Activated CD8-positive, alpha-beta memory T cell treated with anti-CD3 and anti-CD28 coated beads, Interleukin-2, amount 50 U/mL, for 24 hours (primary cell): ENCODE measurements around the gene ANKRD9.

ENCODE experiments used
- DNase-seq: peaks from one replicate; pipeline ENCODE4 v3.0.0-alpha.2; 2020; ENCODE audit errors: extremely low read depth

Gene ANKRD9

DNA sequence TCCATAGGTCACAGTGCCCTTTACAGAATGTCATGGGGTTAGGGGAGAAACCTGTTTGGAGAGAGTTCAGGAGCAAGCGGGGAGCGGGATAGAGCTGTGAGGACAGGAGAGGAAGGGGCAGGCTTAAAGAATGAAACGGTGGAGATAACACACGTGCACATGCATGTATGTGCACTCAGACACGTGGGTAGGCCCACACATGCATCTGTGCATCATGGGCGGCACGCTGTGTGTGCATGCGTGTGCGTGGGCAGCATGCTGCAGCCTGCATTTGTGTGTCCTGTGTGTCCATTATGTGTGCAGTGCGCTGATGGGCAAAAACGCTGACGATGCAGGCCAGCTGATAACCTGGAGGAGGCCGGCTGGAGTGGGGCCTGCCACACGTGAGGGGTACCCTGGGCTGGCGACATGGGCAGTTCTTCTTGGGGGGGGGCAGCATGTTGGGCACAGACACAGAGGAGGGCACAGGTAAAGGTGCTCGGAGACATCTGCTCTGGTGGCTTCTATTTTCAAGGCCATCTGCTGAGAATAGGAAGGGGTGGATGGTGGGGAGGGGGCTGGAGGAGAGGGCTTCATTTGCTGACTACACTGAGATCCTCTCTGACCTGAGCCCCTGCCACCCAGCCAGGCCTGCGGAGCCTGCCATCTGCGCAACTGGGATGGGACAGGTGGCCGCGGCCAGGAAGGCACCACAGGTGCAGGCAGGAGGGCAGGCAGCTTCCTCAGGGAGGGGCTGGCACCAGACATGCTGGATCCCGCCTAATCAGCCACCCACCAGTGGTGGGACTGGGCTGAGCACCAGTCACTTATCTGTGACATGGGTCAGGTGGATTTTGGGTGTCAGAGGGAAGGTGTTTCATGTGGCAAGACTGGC lies 4.6 kb upstream of the ANKRD9 start:
- DNase-seq, result no peak

DNA sequence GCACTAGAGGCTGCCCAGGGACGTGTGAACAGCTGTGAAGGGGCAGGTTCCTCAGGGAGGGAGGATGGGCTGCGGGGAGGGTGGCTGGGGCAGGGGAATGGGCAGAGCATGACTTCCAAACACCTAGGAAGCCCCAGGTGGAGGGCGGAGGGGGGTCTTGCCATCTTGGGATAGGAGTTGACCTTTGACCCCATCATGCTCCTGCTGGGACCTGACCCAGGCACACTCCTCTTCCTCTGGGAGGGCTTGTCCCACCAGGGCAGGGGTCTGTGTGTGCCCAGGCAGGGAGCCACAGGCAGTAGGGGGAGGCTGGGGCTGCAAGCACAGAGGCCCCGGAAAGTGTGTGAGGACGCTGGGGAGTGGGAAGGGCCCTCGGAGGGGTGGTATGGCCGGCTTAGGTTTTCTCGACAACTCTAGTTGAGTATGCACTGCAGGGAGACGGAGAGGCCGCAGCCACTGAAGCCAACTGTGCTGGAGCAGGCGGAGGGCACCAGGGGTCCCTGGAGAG lies 3.3 kb upstream of the ANKRD9 start:
- no peak for DNase-seq

- no peak for DNase-seq
Observed at GRCh38 chr14:102511538-102511937, 2.0 kb upstream of the ANKRD9 start.

DNA sequence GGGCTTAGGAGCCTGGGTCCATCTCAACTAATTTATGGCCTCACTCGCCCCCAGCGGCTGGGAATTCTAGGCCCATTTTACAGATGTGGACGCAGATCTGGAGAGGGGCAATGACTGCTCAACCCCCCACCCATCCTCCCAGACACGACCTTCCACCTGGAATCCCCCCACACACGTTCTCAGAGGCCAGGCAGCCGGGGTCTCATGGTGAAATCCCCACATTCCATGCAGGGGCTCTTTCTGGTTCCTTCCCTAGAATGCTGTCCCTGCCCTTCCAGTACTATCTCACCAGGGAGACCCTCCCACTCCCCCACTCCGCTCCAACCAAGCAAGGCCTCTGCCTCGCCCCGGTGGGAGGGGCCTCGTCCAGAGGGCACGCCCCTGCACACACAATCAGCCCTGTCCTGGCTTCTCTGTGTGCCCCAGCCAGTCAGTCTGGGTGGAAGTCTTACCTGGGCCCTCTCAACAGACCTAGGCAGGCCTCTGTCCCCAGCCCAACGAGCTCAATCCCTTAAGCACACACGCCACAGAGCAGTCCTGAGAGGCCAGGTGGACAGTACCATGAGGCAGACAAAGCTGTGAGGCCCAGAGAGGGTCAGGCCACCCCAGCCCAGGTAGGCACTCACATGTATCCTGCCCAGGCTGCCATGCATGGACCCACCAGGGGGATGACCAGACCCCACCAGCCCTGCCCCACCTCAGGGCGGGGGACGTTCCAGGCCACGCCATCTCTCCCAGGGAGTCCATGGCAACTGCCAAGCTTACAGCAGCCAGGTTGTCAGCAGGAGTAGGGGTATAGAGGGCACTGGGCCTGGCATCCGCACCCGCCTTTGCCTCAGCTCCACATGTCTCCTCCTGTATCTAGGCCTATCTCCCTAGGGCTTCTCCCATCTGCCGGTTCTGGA lies 1.3 kb upstream of the ANKRD9 start:
- no peak for DNase-seq

DNA sequence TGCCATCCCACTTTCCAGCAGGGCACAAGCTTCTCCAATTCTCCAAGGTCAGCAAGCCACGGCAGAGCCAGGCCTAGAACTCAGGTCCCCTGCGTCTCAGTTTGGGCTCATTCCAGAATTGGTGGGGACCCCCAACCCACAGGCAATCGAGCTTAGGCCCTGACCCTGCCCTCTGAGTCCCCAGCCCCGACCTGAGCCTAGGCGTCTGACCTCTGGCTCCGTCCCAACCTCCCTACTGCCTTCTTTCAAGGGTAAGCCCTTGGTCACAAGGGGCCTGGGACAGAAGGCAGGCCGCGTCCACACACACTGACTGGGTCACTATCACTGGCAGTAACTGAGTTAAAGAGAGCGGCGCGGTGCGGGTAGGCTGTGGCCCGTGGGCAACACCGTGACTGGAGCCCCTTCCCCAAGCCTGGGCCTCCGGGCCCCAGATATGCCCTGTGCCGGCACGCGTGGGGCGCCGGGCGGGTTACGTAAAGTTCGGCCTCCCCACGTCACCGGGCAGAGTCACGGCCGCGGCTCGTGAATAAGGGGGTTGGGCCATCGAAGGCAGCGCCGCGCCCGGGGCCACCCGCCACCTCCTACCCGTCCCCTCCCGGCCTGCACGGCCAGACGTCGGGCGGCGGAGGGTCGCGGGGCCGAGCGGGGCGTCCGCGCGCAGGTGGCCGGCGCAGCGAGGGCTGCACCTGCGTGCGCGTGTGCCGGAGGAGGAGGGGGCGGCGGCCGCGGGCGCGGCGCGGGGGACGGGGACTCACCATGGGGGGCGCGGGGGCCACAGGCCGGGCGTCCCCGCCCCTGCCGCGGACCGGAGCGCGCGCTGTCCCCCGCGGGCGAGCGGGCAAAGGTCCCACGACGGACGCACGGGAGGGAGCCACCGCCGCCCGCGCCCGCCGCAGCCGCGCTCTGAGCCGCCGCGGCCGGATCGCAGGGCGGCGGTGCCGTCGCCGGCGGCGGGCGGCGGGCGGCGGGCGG lies 516 bp downstream of the ANKRD9 start:
- DNase-seq, result no peak

GRCh38 chr14:102508410-102508773 lies 1.2 kb downstream of the ANKRD9 start:
- no peak for DNase-seq

DNA sequence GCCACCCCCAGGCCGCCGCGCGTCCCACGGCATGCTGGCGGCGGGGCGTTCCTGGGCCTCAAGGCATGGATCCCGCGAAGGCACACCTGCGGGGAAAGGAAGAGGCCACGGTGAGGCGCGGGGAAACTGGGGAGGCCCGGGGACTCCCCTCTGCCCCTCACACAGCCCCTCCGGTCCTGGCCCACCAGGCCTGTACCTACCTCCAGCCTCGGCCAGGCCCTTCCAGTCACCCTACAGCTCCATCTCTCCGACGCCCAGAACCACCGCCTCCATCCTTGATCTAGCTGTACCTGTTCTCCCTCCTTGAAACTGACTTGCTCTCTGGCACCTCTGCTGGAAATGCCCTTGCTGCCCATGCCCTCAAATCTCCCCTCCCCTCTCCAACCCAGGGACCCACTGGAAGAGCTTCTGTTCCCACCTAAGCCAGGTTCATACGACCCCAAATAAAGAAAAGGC lies 1.7 kb downstream of the ANKRD9 start:
- no peak for DNase-seq

GRCh38 chr14:102507081-102507856 lies 2.3 kb downstream of the ANKRD9 start:
- DNase-seq, result no peak

- no peak for DNase-seq
Observed at GRCh38 chr14:102506626-102506925, 3.0 kb downstream of the ANKRD9 start.

GRCh38 chr14:102505775-102506625 lies 3.6 kb downstream of the ANKRD9 start:
- DNase-seq, result no peak

GRCh38 chr14:102505000-102505619 lies 4.5 kb downstream of the ANKRD9 start:
- no peak for DNase-seq

GRCh38 chr14:102504328-102504999 lies 5.1 kb downstream of the ANKRD9 start:
- no peak for DNase-seq

DNA sequence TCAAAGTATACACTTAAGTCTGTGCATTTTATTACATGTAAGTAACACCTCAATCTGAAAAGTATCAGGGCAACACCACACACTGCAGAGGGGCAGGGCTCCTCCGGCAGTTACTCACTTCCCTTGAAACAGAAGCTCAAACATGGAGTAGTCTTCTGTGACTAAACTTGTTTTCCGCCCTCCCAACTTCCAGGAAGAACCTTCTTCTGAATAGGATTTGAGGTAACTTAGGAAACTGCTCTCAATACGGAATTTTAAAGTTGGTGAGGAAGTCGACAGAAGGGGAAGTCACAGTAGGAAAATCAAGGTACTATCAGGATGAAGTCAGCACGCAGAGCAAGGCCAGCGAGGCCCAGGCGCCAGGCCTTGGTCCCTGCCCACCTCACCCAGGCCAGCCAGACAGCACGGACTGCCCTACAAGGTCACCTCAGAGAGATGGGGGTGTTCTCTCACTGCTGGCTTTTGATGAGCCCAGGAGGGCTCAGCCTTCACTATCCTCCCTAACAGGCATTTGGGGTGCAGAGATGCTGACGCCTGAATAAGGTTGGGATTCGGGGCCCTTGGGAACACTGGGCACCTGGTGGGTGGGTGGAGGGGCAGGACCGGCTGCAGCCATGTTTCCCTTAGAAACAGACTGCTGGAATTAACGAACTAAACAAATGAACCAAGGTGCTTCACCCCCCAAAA lies 5.8 kb downstream of the ANKRD9 start:
- DNase-seq, result no peak

- DNase-seq, result no peak
Observed at GRCh38 chr14:102502571-102502970, 7.0 kb downstream of the ANKRD9 start.

DNA sequence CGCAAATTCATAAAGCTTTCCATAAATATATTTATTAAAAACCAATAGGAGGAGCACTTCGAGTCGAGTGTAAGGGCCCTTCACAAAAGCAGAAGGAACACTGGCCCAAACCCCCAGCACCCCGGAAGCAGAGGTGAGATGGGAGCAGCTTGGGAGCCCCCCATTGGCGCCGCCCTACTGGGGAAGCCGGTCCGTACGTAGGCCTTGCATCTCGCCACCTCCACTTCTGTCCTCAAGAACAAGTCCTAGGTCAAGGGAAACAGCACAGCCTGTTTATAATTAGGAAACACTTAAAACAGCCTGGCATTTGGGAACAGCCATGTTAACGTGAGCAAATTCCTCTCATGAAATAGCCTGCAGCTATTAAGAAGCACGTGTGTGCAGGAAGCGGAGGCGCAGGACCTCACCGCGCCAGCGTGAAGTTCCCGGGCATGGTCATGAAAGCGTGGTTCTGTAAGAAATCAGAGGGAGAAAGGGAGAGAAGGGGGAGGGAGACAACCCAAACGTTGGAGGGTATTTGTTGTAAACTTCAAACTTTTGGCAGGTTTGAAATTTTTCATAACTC lies 7.7 kb downstream of the ANKRD9 start:
- no peak for DNase-seq

DNA sequence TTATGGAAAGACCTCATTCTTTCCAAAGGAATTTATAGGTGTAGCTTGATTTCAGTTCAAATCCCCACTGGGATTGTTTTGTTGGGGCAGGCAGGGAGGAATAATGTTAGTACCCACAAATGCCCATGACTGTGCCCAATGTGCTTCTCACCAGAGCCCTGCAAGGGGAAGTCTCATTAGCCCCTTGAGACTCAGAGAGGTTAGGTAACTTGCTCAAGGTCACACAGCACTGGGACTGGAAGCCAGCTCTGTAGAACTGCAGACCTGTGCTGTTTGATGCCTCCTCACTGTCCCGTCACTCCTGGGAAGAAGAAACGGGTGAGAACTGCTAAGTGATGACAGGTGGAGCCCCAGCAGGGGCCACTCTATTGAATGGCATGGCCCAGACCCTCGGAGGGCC lies 8.9 kb downstream of the ANKRD9 start:
- no peak for DNase-seq

DNA sequence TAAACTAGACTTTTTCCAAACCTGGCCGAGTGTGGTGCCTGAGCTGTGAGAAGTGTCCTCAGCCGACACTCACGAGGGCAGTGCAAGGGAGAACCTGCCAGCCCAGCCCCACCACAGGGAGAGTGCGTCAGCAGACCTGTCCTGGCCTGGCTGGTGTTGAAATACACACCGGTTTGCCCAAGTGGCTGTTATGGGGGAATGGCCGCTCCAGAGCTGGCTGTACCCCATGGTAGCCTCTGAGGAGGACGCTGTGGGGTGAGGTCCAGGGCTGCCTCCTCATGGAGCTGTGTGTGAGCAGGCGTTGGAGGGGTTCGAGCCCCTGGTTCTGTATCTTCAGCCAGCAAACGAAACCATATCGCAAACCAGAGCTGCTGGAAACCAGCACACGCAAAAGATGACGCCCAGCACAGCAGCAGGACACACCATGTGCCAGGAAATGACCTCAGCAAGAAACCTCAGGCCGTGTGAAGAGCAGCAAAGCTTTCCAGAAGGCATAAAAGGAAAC lies 9.4 kb downstream of the ANKRD9 start:
- no peak for DNase-seq
